GM21515 (cell line): ENCODE measurements around the gene GGCT.
"Not testable (repeated sequence)": the region's sequence is repeated elsewhere in the genome, so short reads cannot be mapped to it uniquely, and the experiment has no call there.

Experiments
- ATAC-seq: cut with Tn5 transposase; IDR thresholded peaks from one replicate; pipeline ENCODE4 v1.9.1; 2021; ENCODE audit not compliant: unreplicated experiment

GGCT gene

DNA sequence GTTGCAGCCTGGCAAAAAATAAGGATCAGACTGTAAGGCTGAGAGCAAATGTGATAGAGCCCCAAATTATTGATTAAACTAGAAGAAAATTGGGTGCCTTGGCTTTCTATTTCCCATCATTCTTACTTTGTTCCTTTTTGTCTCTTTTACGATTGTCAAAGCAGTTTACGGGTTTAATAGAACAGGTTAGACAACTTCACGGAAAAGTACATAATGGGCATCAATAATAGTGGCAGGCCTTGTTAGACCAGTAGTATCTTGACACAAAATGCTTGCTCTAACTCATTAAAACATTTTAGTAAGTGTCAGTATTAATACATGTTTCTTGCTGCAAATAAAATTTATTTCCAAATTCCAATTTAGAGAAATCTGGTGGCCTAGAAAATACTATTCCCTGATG is 14.5 kb upstream of the GGCT start:
- ATAC-seq = no peak

DNA sequence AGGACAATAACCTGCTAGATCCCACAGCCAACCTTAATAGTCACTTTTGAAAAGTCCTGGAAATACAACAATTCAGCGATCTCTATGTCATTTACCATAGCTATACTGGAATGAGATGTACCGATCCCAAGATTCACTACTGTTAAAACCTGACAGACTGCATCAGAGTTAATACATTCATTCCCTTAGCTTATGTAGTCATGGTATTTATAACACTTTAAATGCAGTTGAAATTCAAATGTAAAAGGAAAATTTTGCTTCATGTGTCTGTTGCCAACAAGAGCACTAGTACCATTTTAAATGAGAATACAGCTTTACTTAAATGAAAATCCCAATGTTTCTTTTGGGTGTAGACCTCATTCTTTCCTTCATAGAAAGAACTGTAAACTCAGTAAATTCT is 11.1 kb upstream of the GGCT start:
- no peak for ATAC-seq

DNA sequence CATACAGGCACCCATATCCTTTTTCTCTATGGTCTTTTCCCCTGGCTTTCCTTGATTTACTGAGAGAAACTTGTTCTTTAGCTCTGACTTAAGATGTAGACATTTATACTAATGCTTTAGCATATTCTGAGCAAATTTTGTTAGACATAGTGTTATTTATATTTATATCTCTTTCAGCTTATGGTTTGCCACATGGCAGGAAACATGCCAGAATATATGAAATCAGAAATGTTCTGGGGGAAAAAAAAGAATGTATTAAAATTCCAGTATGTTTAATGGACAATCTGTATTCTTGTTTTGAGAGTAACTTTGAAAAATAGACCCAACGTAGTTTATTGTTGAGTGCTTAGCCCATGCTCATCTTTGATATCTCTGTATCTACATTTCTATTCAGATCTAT is 10.1 kb upstream of the GGCT start:
- ATAC-seq = no peak

- no peak for ATAC-seq
Observed at GRCh38 chr7:30514177-30514576, 9.5 kb upstream of the GGCT start.

DNA sequence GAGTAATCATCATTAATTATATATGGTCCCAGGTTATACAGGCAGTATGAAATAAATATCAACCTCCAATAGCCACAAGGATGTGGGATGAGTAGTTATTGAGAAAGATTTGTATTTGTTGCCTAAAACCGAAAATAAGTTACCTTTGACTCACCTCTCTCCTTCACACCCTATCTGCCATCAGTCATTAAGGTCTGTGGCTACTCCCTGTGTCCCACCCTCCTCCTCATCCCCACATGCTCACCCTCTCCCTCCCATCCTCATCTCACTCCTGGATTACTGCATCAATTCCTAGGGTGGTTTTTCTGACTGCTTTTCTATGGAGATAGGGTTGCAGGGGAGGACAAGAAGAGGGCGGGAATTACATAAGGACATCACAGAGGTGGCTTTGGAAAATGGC is 9.1 kb upstream of the GGCT start:
- ATAC-seq = no peak

DNA sequence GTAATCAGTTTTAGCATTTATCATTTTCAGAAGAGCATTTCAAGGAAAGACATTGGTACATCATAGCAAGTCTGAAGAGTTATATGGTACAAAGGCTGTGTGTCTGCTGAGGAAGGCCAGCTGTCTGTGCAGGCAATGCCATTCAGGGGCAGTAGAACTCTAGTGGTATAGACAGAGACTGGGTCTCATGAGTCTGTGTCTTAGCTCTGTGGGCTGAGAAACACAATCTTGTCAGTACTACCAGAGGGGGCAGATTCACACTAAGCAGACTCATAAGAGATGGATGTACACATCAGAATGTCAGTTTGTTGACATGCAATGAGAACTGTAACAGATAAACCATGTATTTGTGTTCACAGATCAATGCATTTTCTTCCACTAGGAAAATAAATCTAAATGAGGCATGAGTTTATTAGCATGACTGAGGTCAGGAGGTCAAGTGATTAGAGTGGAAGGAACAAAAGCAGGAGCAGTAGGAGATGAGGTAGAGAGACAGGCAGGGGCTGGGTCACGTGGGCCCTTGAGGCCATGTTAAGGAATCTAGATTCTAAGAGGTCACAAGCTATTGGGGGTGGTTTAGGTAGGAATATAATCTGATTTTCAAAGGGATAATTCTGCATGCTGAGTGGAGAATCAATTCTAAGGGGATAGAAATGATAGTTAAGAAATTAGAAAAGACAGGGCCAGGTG is 7.5 kb upstream of the GGCT start:
- no peak for ATAC-seq

- no peak for ATAC-seq
Observed at GRCh38 chr7:30511494-30511893, 6.9 kb upstream of the GGCT start.

DNA sequence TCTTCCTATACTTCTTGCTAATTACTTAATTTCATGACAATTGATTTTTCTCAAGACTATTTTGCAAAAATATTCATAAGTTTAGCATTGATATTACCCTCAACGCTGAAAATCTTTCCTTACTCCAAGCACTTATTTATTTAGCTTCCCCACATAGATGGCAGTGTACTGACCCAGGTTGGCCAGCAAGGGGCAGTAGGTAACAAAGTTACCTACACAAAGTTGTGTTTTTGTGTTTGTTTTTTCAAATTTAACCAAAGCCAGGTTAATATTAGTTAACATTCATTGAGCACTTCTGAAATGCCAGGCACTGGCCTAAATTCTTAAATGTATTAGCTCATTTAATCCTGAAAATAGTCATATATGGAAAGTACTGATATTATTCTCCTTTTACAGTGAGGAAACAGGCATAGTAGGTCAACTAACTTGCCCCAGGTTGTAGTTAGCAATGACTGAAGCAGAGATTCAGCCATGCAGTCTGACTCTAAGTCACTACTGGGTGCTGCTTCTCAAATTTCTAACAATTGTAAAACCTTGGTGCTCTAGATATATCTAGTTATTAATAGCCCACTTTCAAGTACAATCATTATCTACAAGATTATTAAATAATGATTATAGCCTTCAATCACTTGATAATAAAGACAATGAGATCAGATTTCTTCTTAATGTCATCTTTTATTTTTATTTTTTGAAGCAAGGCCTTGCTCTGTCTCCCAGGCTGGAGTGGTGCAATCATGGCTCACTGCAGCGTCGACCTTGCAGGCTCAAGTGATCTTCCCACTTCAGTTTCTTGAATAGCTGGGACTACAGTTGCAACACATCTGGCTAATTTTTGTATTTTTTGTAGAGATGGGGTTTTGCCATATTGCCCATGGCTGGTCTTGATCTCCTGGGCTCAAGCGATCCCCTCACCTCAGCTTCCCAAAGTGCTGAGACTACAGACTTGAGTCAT is 5.8 kb upstream of the GGCT start:
- no peak for ATAC-seq

DNA sequence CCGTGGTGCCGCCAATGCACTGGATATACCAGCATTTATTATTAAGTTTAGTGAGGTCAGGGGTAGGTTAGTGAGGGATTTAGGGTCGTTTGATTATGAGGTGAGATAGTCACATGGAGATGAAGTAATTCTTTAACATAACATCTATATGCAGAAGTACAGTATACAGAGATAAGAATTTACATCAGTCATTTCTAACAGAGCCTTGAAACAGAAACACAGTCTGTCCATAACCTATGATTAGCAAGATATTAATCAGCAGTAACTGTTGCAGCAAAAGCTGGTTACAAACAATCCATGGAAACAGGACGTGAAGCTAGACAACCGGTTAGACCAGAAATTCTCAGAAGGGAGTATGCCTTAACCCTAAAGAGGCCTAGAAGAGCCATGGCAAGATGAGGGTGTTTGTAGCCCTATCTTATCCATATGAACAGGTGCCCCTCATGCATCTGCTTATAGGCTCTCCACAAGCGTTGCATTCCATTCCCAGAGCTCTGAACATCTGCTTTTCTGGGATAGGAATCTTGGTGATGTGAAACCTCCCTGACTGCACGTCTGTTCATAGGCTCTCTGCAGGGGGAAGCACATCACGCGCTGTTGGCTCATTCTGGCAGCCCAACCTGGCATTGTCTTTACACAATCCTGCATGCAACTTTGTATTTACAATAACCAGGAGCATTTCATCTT is 4.7 kb upstream of the GGCT start:
- ATAC-seq = not testable (repeated sequence)

DNA sequence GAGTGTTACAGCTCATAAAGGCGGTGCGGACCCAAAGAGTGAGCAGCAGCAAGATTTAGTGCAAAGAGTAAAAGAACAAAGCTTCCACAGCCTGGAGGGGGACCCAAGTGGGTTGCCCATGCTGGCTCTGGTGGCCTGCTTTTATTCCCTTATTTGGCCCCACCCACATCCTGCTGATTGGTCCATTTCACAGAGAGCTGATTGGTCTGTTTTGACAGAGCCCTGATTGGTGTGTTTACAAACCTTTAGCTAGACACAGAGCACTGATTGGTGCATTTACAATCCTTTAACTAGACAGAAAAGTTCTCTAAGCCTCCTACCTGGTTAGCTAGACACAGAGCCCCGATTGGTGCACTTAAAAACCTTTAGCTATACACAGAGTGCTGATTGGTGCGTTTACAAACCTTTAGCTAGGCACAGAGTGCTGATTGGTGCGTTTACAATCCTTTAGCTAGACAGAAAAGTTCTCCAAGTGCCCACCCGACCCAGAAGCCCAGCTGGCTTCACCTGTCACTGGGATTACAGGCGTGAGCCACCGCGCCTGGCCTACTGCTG is 2.8 kb upstream of the GGCT start:
- ATAC-seq = not testable (repeated sequence)

- ATAC-seq = no peak
Observed at GRCh38 chr7:30505174-30505697, 607 bp upstream of the GGCT start.

DNA sequence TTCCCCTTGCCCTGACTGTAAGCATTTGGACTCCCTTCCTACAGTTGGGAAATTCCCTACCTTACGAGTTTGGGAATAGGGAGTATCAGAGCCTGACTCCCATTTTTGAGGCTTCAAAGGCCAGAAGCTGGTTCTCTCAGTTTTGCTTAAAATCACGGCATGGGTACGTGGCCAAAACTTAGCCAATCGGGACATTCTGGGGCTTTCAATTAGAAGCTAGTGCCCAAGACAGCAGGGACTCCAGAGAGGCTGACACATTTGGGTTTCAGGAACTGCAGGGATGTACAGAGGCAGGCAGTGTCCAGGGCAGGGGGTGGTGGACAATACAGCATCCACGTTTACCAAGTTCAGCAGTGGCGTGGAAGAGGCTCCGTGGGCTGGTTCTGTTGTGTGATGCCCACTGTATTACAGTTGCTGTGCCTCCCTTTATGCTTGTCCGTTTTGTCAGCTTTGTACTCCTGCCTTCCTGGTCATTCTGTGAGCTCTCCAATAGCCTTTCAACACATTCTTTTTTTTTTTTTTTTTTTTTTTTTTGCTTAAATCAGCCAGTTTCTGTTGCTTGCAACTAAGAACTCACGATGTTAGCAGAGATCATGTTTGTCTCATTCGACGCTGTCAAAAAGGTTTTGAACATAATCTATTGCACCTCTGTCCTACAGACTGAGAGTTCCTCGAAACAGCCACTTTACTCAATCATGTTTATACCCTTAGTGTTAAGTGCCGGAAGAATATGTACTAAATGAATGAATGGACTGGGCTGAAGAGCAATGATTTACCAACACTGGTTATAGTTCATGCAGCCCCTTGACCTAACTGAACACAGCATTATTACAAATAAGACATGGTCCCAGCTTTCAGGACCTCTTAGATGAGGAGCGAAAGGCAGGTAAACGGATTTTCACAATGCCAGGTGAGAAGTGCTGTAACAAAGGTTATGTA is 1.1 kb downstream of the GGCT start:
- no peak for ATAC-seq

DNA sequence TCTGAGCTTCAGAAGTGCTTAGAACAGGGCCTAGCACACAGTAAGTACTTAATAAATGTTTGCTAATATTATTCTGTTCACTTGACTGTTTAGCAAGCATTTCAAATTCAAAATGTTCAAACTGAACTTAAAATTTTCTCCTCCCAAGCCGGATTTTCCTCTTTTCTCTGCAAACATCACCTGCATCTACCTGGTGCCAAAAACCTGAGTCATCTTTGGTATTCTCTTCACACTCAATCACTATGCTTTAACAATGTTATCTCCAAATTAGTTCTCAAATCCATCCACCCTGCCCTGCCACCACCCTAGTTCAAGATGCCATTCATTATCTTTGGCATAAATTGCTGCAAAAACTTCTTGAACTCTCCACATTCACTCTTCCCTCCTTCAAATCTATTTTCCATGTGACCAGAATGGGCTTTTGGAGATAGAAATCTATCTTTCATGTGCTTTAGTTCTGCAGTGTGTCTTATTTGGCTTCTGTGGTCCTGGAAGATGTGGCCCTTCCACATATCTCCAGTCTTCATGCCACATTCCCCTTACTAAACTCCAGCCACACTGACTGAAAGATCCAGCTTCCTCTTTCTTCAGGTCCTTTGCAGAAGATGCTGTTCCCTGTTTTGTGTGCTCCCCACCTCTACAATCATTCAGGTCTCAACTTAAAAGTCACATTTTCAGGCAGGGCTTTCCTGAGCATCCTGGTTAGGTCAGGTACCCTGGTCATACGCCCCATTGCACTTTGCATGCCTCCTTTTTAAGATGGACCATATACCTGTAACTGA is 2.0 kb downstream of the GGCT start:
- no peak for ATAC-seq

DNA sequence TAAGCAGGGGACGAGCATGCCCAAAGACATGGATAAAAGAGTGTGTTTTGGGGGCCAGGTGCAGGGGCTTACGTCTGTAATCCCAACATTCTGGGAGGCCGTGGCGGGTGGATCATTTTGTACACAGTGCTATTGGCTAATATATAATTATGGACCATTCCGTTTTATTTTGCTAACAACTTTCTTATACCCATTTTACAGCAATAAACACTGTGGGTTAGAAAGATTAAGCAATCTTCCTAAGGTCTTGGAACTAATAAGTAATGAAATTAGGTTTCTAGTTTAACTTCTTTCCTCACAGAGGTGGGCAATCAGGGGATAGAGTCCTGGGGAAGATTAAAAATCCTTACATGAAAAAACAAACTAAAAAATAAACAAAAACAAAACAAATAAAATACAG is 3.4 kb downstream of the GGCT start:
- ATAC-seq = no peak

DNA sequence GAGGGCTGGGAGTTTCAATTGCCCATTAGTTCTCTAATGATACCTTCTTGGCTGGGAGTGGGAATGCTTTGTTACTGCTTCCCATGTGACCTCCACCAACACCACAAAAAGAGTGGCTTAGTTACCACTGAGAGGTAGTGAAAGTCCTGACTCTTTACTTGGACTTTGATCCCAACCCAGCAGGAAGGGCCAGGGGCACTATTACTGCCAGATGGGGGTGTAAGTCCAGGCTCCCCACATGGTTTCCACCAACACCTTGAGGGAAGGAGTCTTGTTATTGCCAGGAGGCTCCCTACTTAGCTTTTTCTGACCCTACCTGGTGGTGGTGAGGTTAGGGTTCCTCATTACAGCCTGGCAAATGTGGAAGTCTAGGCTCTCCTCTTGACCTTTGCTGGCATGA is 11.4 kb downstream of the GGCT start:
- ATAC-seq = no peak

GRCh38 chr7:30491417-30491816 is 13.2 kb downstream of the GGCT start:
- no peak for ATAC-seq

- no peak for ATAC-seq
Observed at GRCh38 chr7:30487371-30487770, 17.3 kb downstream of the GGCT start.

DNA sequence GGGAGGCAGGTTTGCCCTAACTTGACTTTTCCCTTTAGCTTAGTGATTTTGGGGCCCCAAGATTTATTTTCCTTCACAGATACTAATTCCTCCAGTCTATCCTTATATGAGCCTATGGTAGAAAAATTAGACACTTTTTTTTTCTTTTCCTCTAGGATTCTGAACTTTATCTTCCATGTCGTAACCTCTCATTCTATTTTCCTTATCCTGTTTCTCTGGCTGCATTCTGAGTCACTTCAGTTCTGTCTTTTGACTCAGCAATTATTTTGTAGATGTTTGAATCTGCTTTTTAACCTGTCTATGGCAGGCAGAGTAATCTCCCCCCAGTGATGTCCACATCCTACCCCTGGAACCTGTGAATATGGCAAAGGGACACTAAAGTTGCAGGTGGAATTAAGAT is 19.0 kb downstream of the GGCT start:
- no peak for ATAC-seq

GRCh38 chr7:30481416-30481815 is 23.2 kb downstream of the GGCT start:
- not testable (repeated sequence) for ATAC-seq
